ENCODE results near the gene ANO1.

GRCh38 chr11:70229737-70230136 is 151.6 kb downstream of the ANO1 start:
- TF ChIP-seq POLR2A (IDR thresholded peaks at IDR 0.05; ENCODE audit: low read depth) (no peak), EP300 (IDR thresholded peaks at IDR 0.05) (no peak)
- TF ChIP-seq, protein P1, sequence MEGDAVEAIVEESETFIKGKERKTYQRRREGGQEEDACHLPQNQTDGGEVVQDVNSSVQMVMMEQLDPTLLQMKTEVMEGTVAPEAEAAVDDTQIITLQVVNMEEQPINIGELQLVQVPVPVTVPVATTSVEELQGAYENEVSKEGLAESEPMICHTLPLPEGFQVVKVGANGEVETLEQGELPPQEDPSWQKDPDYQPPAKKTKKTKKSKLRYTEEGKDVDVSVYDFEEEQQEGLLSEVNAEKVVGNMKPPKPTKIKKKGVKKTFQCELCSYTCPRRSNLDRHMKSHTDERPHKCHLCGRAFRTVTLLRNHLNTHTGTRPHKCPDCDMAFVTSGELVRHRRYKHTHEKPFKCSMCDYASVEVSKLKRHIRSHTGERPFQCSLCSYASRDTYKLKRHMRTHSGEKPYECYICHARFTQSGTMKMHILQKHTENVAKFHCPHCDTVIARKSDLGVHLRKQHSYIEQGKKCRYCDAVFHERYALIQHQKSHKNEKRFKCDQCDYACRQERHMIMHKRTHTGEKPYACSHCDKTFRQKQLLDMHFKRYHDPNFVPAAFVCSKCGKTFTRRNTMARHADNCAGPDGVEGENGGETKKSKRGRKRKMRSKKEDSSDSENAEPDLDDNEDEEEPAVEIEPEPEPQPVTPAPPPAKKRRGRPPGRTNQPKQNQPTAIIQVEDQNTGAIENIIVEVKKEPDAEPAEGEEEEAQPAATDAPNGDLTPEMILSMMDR (IDR thresholded peaks at IDR 0.05), result no peak

Data from esophagus muscularis mucosa (tissue), 4 donors.